ENCODE data around the gene TMPRSS11B. TPM values are rescaled to one million over a fixed set of nuclear protein-coding genes. Genes with fewer than 3 reads are reported as not detected.

The TMPRSS11B gene
- total RNA-seq, 1 experiment from 2014 or later = not detected

- Histone ChIP-seq H3K9me3 (ENCODE audit: control insufficient read depth in 1 of 2, insufficient read depth in 1 of 2, low read depth in 1 of 2, low read length in 2 of 2) (no peaks in the 10 kb centered on the region), H3K9ac (ENCODE audit: low read length) (no peak overlapping the region), H2AFZ (ENCODE audit: low read depth, low read length, poor library complexity, severe bottlenecking) (no peak overlapping the region), H3K27ac (ENCODE audit: low read depth, low read length) (no peak overlapping the region), H4K20me1 (ENCODE audit: insufficient read depth) (no peaks in the 10 kb centered on the region), H3K4me3 (replicated peaks in 1 of 2; ENCODE audit: low read depth in 1 of 2, low read length in 2 of 2) (no peak overlapping the region), H3K36me3 (ENCODE audit: control insufficient read depth in 1 of 2, insufficient read depth in 2 of 2, low read length in 2 of 2) (no peaks in the 10 kb centered on the region), H3K79me2 (ENCODE audit: insufficient read depth, low read length) (no peaks in the 10 kb centered on the region), H3K4me2 (ENCODE audit: low read length) (no peak overlapping the region), H3K9me2 (ENCODE audit: insufficient read depth) (no peaks in the 10 kb centered on the region), H3K27me3 (ENCODE audit: insufficient read depth, low read length) (no peaks in the 10 kb centered on the region), H3K4me1 (ENCODE audit: control insufficient read depth in 1 of 2, insufficient read depth in 2 of 2, low read length in 2 of 2) (peaks cover 0 to 8% of the 10 kb centered on the region in 2 experiments; a peak in 2 of 4 replicates)
- ChIA-PET POLR2A (no interaction called here), CTCF (interaction anchor here (1.2 kb wide), 1 partner anchor 8 kb away, joined by 4 read pairs; no protein-coding TSS in a partner anchor), RAD21 (ENCODE audit: low non-redundant PET in 1 of 2, low total read pairs in 2 of 2, uncharacterized antibody in 2 of 2, unreplicated experiment in 2 of 2) (no interaction called here)
- TF ChIP-seq YY1 (IDR thresholded peaks at IDR 0.05; ENCODE audit: extremely low read depth, insufficient replicate concordance, low read depth, low read length) (no peak), SRF (IDR thresholded peaks at IDR 0.05; ENCODE audit: low read depth) (no peak), FOSL1 (IDR thresholded peaks at IDR 0.05; ENCODE audit: low read depth) (no peak), ZBTB33 (IDR thresholded peaks at IDR 0.05; ENCODE audit: extremely low read depth, insufficient replicate concordance, low read length) (no peak), SP1 (IDR thresholded peaks at IDR 0.05; ENCODE audit: low read depth) (no peak), EZH2 (IDR thresholded peaks at IDR 0.05) (no peak), EGR1 (IDR thresholded peaks at IDR 0.05; ENCODE audit: low read depth) (no peak), JUND (IDR thresholded peaks at IDR 0.05) (no peak), CBX3 (IDR thresholded peaks at IDR 0.05; ENCODE audit: low read depth) (no peak), SIN3A (IDR thresholded peaks at IDR 0.05; ENCODE audit: low read depth) (no peak), ZNF274 (IDR thresholded peaks at IDR 0.05; ENCODE audit: low read depth, low read length) (no peak), CEBPB (IDR thresholded peaks at IDR 0.05; ENCODE audit: low read depth) (no peak), POLR2A (IDR thresholded peaks at IDR 0.05; ENCODE audit: borderline replicate concordance, extremely low read depth, insufficient read depth, insufficient read length) (no peak), POLR2AphosphoS5 (IDR thresholded peaks at IDR 0.05; ENCODE audit: low read depth, low read length) (no peak), TCF7L2 (IDR thresholded peaks at IDR 0.05; ENCODE audit: borderline replicate concordance, extremely low read depth, insufficient read depth, insufficient read length) (no peak), EZH2phosphoT487 (IDR thresholded peaks at IDR 0.05; ENCODE audit: borderline replicate concordance) (no peak), ZFX (IDR thresholded peaks at IDR 0.05) (no peak), ELF1 (IDR thresholded peaks at IDR 0.05; ENCODE audit: borderline replicate concordance, low read depth) (no peak)
- TF ChIP-seq, protein P1, sequence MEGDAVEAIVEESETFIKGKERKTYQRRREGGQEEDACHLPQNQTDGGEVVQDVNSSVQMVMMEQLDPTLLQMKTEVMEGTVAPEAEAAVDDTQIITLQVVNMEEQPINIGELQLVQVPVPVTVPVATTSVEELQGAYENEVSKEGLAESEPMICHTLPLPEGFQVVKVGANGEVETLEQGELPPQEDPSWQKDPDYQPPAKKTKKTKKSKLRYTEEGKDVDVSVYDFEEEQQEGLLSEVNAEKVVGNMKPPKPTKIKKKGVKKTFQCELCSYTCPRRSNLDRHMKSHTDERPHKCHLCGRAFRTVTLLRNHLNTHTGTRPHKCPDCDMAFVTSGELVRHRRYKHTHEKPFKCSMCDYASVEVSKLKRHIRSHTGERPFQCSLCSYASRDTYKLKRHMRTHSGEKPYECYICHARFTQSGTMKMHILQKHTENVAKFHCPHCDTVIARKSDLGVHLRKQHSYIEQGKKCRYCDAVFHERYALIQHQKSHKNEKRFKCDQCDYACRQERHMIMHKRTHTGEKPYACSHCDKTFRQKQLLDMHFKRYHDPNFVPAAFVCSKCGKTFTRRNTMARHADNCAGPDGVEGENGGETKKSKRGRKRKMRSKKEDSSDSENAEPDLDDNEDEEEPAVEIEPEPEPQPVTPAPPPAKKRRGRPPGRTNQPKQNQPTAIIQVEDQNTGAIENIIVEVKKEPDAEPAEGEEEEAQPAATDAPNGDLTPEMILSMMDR (IDR thresholded peaks at IDR 0.05 in 2 of 3, conservative IDR thresholded peaks at IDR 0.05 in 1 of 3; ENCODE audit: borderline replicate concordance in 1 of 3, insufficient read depth in 1 of 3, low read depth in 2 of 3, low read length in 2 of 3) = no peak
- TF ChIP-seq, protein P2, sequence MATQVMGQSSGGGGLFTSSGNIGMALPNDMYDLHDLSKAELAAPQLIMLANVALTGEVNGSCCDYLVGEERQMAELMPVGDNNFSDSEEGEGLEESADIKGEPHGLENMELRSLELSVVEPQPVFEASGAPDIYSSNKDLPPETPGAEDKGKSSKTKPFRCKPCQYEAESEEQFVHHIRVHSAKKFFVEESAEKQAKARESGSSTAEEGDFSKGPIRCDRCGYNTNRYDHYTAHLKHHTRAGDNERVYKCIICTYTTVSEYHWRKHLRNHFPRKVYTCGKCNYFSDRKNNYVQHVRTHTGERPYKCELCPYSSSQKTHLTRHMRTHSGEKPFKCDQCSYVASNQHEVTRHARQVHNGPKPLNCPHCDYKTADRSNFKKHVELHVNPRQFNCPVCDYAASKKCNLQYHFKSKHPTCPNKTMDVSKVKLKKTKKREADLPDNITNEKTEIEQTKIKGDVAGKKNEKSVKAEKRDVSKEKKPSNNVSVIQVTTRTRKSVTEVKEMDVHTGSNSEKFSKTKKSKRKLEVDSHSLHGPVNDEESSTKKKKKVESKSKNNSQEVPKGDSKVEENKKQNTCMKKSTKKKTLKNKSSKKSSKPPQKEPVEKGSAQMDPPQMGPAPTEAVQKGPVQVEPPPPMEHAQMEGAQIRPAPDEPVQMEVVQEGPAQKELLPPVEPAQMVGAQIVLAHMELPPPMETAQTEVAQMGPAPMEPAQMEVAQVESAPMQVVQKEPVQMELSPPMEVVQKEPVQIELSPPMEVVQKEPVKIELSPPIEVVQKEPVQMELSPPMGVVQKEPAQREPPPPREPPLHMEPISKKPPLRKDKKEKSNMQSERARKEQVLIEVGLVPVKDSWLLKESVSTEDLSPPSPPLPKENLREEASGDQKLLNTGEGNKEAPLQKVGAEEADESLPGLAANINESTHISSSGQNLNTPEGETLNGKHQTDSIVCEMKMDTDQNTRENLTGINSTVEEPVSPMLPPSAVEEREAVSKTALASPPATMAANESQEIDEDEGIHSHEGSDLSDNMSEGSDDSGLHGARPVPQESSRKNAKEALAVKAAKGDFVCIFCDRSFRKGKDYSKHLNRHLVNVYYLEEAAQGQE (IDR thresholded peaks at IDR 0.05; ENCODE audit: low read depth) = no peak
- intact Hi-C loops (cut with micrococcal nuclease) = loop anchor here (10.0 kb wide), 1 partner anchor 432 kb away; no protein-coding TSS in a partner anchor
- ATAC-seq (no peak), DNase-seq (ENCODE audit: low read depth, low spot score) (no peak)
- no TSS peak for BruUV-seq (replicated peaks)
These were observed 68.6 kb downstream of the TMPRSS11B start for GRCh38 chr4:68176904-68177303.
